Fibroblast of peridontal ligament (primary cell): ENCODE results near the gene TADA1.
"Not testable (repeated sequence)": the region's sequence is repeated elsewhere in the genome, so short reads cannot be mapped to it uniquely, and the experiment has no call there.

Experiments used
- DNase-seq: peaks from one replicate; pipeline ENCODE4 v3.0.0-alpha.2; 2010; ENCODE audit errors: extremely low read depth

Gene TADA1

GRCh38 chr1:166895766-166896165, 19.7 kb upstream of the TADA1 start:
- no peak for DNase-seq

DNA sequence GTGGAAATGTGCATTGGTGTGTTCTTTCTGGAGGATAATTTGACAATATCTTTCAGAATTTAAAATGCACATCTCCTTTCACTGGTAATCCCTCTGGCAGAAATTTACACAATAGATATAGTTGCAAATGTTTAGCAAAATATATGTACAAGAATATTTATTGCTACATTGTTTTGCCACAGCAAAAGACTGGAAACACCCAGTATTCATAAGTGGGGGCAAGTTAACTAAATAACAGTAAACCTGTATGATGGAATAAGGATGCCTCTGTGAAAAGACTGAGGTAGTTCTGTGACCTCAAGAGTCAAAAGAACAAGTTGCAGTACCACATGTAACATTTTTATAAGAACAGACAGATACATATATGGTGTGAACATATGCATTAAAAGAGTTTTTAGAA, 13.7 kb upstream of the TADA1 start:
- DNase-seq = no peak

DNA sequence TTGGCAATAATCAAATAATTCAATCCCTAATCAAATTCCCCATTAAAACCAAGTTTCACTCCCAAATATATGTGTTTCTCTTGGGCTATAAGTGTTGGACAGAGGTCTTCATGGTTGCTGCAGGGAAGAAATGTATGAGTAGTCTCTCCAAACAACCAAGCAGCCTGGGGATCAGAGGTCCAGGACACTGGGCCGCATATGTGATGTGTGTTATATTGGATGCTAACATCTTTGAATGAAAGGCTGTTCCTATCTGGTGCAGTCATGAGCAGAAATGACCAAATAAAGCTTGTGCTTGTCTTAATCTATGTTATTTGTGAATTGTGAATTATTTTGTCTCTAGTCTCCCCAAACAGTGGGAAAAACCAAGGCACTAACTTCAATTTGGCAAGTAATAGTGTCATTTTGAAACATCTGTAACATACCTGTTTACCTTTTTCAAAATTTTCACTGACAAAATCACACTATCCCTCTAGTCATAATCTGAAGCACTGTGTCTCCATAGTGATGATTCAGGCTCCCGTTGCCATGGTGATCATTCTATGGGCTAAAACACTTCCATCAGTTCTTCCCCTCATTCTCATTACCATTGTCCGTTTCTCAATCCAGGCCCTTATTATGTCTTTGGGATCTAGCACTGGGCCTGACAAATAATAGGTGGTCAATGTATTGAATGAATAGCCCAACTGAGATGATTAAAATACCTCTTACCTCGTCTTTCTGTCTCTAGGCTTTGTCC, 12.5 kb upstream of the TADA1 start:
- DNase-seq = no peak

- DNase-seq = no peak
These were observed 8.9 kb upstream of the TADA1 start for GRCh38 chr1:166884971-166885370.

DNA sequence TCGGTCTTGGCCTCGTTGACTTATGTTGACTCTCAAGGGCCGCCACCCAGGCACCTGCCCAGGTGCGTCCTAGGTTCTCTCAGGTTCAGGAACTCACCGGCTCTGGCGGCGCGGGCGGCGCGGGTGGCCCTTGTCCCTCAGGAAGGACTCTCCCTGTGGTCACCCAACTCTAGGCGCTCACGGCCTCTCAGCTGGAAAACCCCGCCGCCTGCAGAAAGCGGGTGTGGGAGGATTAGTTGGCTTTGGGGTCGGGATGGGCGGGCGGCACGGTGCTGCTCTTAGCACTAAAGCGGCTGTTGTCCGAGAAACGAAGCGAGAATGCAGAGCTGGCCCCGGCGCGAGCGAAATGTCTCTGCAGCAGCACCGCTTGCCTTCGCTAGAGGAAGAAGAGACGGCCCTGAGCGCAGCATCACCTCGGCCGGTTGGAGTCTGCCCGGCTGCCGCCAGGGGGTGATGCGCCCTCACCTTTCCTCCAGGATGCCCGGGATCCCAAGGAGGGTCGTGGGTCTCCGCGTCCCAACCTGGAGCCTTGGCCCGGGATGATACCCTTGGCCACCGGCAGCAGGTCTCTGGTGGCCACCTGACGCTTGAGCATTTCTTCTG, 8.1 kb upstream of the TADA1 start:
- DNase-seq = no peak

- no peak for DNase-seq
These were observed 6.8 kb upstream of the TADA1 start for GRCh38 chr1:166882893-166883292.

GRCh38 chr1:166878173-166878917, 2.3 kb upstream of the TADA1 start:
- DNase-seq = not testable (repeated sequence)

- DNase-seq = no peak
These were observed 425 bp upstream of the TADA1 start for GRCh38 chr1:166876540-166876838.

GRCh38 chr1:166875302-166875733, 746 bp downstream of the TADA1 start:
- DNase-seq = no peak

DNA sequence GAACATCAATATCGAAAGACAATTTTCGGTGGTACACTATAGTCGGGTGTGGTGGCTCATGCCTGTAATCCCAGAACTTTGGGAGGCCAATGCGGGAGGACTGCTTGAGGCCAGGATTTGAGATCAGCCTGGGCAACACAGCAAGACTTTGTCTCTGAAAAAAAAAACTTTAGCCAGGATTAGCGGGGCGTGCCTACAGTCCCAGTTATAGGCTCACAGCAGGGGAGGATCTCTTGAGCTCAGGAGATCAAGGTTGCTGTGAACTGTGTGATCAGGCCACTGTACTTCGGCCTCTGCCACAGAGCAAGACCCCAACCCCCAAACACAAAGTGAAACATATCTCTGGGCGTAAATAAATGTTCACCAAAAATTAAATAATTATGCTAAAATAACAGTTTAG, 1.6 kb downstream of the TADA1 start:
- no peak for DNase-seq

GRCh38 chr1:166870584-166870983, 5.5 kb downstream of the TADA1 start:
- no peak for DNase-seq

- DNase-seq = no peak
These were observed 6.6 kb downstream of the TADA1 start for GRCh38 chr1:166869318-166870099.

GRCh38 chr1:166868639-166869038, 7.4 kb downstream of the TADA1 start:
- DNase-seq = no peak

DNA sequence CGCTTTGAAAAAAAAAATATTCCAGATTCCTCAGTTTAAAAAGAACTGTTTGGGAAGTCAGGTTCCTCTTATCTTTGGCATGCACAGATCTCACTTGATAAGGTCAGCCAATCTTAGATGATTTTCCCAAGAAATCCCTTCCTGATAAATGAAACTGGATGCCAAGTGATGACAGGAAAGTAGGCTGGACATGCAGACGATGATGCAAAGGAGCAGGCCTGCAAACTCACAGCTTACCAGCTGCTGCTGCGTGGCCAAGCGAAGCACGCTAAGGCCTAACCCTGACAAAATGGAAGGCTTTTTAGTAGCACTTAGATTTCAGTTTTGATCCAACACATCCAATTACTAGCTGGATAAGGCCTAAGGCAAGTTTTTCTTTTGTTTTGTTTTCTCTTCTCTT, 10.1 kb downstream of the TADA1 start:
- no peak for DNase-seq

DNA sequence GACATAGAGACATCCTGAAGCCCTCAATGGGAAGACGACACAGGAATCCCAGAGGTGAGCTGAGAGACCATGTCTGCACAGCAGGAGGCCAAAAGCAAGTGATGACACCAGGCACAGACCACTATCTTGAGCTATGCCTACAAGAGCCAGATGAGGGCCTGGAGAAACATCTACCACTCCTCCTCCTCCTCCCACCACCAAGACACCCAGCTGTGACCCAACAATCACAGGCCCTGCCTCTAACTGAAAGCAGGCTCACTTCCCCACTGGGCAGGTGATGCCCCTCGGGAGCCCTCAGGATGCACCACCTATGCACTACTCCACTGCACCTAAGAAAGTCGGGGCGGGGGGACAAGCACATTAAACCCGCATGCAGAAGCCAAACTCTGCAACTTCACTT, 16.5 kb downstream of the TADA1 start:
- no peak for DNase-seq

DNA sequence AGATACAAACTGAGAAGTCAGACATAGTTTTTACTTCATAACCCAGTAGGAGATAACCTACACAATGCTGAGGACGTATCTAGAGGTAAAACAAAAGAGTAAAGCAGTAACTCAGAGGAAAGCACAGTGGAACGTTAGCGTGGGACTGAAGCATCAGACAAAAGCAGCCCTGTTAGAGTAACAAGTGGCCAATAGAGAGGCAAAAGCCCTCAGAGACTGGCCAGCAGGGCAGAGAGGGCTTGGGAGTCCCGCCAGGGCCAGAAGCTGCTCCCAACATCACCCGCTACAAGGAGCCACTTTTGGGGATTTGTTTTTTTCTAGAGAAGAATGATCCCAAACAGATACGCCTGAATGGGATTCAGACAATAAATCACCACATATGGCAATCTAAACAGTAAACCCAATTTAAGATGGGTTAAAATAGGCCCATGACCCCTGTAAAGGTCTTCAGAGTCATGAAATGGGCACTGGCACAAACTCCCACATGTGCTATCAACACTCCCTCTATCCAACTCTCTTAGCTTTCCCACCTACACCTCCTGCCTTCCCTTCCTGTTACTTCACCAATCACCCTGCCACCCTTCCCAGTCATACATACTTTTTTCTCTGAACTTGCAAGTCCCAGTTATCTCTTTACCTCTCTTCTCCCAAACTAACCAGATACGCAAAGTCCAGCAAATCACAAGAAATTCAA, 17.2 kb downstream of the TADA1 start:
- DNase-seq = no peak

- no peak for DNase-seq
These were observed 18.1 kb downstream of the TADA1 start for GRCh38 chr1:166857995-166858394.

GRCh38 chr1:166855558-166855957, 20.5 kb downstream of the TADA1 start:
- no peak for DNase-seq

DNA sequence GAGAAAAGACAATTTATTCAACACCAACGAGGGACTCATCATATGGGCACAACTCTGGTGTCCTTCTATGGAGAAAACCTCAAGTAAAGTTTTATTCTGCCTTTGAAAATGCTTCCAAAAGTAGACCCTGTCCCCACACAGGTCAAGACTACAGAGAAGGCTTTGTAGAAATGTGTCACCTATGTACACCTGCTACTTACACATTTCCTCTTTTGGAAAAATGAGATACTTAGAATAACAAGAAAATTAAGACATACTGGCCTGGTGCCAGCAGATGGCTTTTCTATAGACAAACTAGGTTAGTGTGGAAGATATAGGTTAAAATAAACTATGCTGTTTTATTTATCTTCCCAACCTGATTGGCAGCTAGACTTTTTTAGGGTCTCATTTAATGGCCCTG, 23.1 kb downstream of the TADA1 start:
- no peak for DNase-seq

GRCh38 chr1:166849135-166849534, 26.9 kb downstream of the TADA1 start:
- DNase-seq = no peak

DNA sequence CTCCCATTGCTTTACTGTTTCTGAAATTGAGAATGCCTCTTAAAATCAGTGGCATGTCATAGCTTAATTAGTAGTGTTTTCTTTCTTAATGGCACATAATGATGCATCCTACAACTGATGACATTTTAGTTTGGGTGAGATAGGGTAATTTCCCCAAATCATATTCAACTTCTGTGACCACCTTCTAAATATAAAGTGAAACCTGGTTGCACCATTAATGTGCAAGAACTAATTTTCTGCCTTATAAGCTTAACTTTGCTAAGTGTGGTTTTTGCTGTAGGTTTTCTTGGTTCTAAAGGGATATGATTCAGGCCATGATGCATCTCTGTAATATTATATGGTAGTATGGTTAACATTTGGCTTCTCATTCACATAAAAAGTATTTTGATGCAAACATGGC, 27.9 kb downstream of the TADA1 start:
- DNase-seq = no peak

- DNase-seq = no peak
These were observed 31.3 kb downstream of the TADA1 start for GRCh38 chr1:166844791-166845190.
